Dermis blood vessel endothelial cell (primary cell): Measurements from ENCODE around the gene PI4K2A. TPM values are rescaled to one million over a fixed set of nuclear protein-coding genes. Genes with fewer than 3 reads are reported as not detected.

ENCODE experiments used
- total RNA-seq: library from RNA; depleted of rRNA; stranded (reverse); fragments of >200 nt; gene quantifications from 2 replicates; pipeline ENCODE4 v1.2.3, GENCODE V29; 2014

Gene PI4K2A
- total RNA-seq, 1 donor from 2014 or later, result 16.7 TPM

Other genes with a start within 250 kb of the PI4K2A start
- 10.4 and 20.3 TPM in 2 replicates for gene RRP12, start 239.3 kb upstream of the PI4K2A start, total RNA-seq
- gene PGAM1, start 214.5 kb upstream of the PI4K2A start, total RNA-seq, result 218 and 349 TPM in 2 replicates
- gene EXOSC1, start 194.7 kb upstream of the PI4K2A start, total RNA-seq, result 29.4 and 35.7 TPM in 2 replicates
- gene ZDHHC16, start 194.5 kb upstream of the PI4K2A start, total RNA-seq, result 38.7 and 39.8 TPM in 2 replicates
- gene MMS19, start 142.2 kb upstream of the PI4K2A start, total RNA-seq, result 95.5 and 102 TPM in 2 replicates
- gene UBTD1, start 141.7 kb upstream of the PI4K2A start, total RNA-seq, result 63.4 and 78.1 TPM in 2 replicates
- 0.34 and 1.1 TPM in 2 replicates for gene ANKRD2, start 67.9 kb upstream of the PI4K2A start, total RNA-seq
- gene HOGA1, start 56.3 kb upstream of the PI4K2A start, total RNA-seq, result 0.85 and 0.88 TPM in 2 replicates
- gene C10orf62, start 51.0 kb upstream of the PI4K2A start, total RNA-seq, result 0.09 and 0.34 TPM in 2 replicates
- gene MORN4, start 7.2 kb upstream of the PI4K2A start, total RNA-seq, result 0.98 and 3.6 TPM in 2 replicates
- 4.4 and 5.6 TPM in 2 replicates for gene AVPI1, start 46.6 kb downstream of the PI4K2A start, total RNA-seq
- gene MARVELD1, start 73.1 kb downstream of the PI4K2A start, total RNA-seq, result 18.2 and 24.4 TPM in 2 replicates
- 19.6 and 20.6 TPM in 2 replicates for gene ZFYVE27, start 96.5 kb downstream of the PI4K2A start, total RNA-seq
- not detected in 2 replicates for gene SFRP5, start 131.3 kb downstream of the PI4K2A start, total RNA-seq
- gene GOLGA7B, start 209.2 kb downstream of the PI4K2A start, total RNA-seq, result under 0.01 and 0.05 TPM in 2 replicates